ENCODE results near the gene FBXW11. TPM values are rescaled to one million over a fixed set of nuclear protein-coding genes. Genes with fewer than 3 reads are reported as not detected.

Gene FBXW11
- total RNA-seq, 1 experiment from 2014 or later: 52.2 TPM

DNA sequence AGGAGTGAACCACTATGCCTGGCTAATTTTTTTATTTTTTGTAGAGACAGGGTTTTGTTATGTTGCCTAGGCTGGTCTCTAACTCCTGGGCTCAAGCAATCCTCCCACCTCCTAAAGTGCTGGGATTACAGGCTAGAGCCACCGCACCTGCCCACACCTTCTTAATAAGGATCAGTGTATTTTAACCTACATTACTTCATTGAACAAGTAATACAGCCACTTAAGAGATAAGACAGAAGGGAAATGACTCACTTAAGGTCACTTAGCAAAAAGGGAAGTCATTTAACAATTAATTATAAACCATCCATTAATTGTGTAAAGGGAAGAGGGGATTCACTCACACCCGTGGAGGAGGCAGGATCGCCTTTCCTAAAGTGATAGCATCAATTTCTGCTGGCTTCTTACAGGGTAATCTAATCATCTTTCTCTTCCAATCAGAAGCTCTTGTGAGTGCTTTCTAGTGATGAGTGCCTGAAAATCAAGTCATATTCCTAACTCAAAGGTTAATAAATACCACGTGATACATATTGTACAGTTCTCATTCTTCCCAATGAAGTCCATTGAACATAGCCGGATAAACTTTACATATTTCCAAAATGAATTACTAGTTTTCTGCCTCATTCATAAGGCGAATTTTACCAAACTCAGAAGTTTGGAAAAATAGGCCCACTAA is 3.5 kb downstream of the FBXW11 start:
- no peak for DNase-seq (ENCODE audit: low spot score)
- H3K9me3 Mint-ChIP-seq: no peaks in the 10 kb centered on the region
- no peak for ATAC-seq
- no peak for TF ChIP-seq FOXK1 (CRISPR knock-in tag; IDR thresholded peaks at IDR 0.05)
- no peak overlapping the region for H3K27ac Mint-ChIP-seq
- H3K36me3 Mint-ChIP-seq: no peaks in the 10 kb centered on the region
- CTCF ChIA-PET: no interaction called here
- peaks cover 75% of the 10 kb centered on the region for H3K4me1 Mint-ChIP-seq
- no peak overlapping the region for H3K4me3 Mint-ChIP-seq
- no peaks in the 10 kb centered on the region; the same call in 1 of the 2 replicates for H3K27me3 Mint-ChIP-seq (ENCODE audit: low read depth)
- POLR2A ChIA-PET: no interaction called here

DNA sequence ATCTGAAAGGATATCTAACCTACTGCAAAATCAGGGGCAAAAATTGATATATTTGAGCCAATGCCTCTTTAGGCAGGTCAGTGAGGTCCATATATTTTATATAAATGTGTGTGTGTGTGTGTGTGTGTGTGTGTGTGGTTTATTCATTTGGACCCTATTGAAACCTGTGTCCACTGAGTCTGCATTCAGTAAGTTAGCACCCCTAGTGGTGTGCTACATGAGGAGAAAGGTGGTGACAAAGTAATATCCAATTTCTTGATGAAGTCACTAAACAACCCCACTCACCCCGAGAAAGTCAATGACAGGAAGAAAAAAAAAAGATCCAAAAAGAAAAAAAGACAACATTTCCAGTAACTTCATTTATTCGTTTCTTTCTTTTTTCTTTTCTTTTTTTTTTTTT is 4.1 kb downstream of the FBXW11 start:
- no peak for DNase-seq (ENCODE audit: low spot score)
- TF ChIP-seq NR3C1 (CRISPR knock-in tag; conservative IDR thresholded peaks at IDR 0.05; ENCODE audit: low read depth) (no peak), RORB (CRISPR knock-in tag; IDR thresholded peaks at IDR 0.05) (no peak), TEAD1 (CRISPR knock-in tag; IDR thresholded peaks at IDR 0.05) (no peak), MYBL2 (CRISPR knock-in tag; IDR thresholded peaks at IDR 0.05) (no peak), SMAD4 (CRISPR knock-in tag; IDR thresholded peaks at IDR 0.05) (no peak), CBFB (CRISPR knock-in tag; IDR thresholded peaks at IDR 0.05; ENCODE audit: low read depth) (no peak), ZNF232 (CRISPR knock-in tag; IDR thresholded peaks at IDR 0.05) (no peak), ZNF423 (CRISPR knock-in tag; IDR thresholded peaks at IDR 0.05) (no peak), RELA (CRISPR knock-in tag; IDR thresholded peaks at IDR 0.05; ENCODE audit: borderline replicate concordance) (no peak), ESRRA (CRISPR knock-in tag; IDR thresholded peaks at IDR 0.05; ENCODE audit: borderline replicate concordance) (no peak), FOXP1 (CRISPR knock-in tag; IDR thresholded peaks at IDR 0.05; ENCODE audit: borderline replicate concordance) (no peak), ZNF121 (CRISPR knock-in tag; IDR thresholded peaks at IDR 0.05) (no peak), TCF7 (CRISPR knock-in tag; IDR thresholded peaks at IDR 0.05; ENCODE audit: low read depth) (no peak), CREB1 (CRISPR knock-in tag; IDR thresholded peaks at IDR 0.05) (no peak)
- TF ChIP-seq, protein P1, sequence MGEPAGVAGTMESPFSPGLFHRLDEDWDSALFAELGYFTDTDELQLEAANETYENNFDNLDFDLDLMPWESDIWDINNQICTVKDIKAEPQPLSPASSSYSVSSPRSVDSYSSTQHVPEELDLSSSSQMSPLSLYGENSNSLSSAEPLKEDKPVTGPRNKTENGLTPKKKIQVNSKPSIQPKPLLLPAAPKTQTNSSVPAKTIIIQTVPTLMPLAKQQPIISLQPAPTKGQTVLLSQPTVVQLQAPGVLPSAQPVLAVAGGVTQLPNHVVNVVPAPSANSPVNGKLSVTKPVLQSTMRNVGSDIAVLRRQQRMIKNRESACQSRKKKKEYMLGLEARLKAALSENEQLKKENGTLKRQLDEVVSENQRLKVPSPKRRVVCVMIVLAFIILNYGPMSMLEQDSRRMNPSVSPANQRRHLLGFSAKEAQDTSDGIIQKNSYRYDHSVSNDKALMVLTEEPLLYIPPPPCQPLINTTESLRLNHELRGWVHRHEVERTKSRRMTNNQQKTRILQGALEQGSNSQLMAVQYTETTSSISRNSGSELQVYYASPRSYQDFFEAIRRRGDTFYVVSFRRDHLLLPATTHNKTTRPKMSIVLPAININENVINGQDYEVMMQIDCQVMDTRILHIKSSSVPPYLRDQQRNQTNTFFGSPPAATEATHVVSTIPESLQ (CRISPR knock-in tag; IDR thresholded peaks at IDR 0.05): no peak
- TF ChIP-seq, protein P2, sequence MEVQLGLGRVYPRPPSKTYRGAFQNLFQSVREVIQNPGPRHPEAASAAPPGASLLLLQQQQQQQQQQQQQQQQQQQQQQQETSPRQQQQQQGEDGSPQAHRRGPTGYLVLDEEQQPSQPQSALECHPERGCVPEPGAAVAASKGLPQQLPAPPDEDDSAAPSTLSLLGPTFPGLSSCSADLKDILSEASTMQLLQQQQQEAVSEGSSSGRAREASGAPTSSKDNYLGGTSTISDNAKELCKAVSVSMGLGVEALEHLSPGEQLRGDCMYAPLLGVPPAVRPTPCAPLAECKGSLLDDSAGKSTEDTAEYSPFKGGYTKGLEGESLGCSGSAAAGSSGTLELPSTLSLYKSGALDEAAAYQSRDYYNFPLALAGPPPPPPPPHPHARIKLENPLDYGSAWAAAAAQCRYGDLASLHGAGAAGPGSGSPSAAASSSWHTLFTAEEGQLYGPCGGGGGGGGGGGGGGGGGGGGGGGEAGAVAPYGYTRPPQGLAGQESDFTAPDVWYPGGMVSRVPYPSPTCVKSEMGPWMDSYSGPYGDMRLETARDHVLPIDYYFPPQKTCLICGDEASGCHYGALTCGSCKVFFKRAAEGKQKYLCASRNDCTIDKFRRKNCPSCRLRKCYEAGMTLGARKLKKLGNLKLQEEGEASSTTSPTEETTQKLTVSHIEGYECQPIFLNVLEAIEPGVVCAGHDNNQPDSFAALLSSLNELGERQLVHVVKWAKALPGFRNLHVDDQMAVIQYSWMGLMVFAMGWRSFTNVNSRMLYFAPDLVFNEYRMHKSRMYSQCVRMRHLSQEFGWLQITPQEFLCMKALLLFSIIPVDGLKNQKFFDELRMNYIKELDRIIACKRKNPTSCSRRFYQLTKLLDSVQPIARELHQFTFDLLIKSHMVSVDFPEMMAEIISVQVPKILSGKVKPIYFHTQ (CRISPR knock-in tag; IDR thresholded peaks at IDR 0.05): no peak
- TF ChIP-seq, protein P3, sequence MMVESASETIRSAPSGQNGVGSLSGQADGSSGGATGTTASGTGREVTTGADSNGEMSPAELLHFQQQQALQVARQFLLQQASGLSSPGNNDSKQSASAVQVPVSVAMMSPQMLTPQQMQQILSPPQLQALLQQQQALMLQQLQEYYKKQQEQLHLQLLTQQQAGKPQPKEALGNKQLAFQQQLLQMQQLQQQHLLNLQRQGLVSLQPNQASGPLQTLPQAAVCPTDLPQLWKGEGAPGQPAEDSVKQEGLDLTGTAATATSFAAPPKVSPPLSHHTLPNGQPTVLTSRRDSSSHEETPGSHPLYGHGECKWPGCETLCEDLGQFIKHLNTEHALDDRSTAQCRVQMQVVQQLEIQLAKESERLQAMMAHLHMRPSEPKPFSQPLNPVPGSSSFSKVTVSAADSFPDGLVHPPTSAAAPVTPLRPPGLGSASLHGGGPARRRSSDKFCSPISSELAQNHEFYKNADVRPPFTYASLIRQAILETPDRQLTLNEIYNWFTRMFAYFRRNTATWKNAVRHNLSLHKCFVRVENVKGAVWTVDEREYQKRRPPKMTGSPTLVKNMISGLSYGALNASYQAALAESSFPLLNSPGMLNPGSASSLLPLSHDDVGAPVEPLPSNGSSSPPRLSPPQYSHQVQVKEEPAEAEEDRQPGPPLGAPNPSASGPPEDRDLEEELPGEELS (CRISPR knock-in tag; IDR thresholded peaks at IDR 0.05): no peak
- TF ChIP-seq, protein P4, sequence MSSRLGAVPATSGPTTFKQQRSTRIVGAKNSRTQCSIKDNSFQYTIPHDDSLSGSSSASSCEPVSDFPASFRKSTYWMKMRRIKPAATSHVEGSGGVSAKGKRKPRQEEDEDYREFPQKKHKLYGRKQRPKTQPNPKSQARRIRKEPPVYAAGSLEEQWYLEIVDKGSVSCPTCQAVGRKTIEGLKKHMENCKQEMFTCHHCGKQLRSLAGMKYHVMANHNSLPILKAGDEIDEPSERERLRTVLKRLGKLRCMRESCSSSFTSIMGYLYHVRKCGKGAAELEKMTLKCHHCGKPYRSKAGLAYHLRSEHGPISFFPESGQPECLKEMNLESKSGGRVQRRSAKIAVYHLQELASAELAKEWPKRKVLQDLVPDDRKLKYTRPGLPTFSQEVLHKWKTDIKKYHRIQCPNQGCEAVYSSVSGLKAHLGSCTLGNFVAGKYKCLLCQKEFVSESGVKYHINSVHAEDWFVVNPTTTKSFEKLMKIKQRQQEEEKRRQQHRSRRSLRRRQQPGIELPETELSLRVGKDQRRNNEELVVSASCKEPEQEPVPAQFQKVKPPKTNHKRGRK (CRISPR knock-in tag; IDR thresholded peaks at IDR 0.05; ENCODE audit: borderline replicate concordance): no peak
- TF ChIP-seq, protein P5, sequence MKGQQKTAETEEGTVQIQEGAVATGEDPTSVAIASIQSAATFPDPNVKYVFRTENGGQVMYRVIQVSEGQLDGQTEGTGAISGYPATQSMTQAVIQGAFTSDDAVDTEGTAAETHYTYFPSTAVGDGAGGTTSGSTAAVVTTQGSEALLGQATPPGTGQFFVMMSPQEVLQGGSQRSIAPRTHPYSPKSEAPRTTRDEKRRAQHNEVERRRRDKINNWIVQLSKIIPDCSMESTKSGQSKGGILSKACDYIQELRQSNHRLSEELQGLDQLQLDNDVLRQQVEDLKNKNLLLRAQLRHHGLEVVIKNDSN (CRISPR knock-in tag; IDR thresholded peaks at IDR 0.05): no peak
- TF ChIP-seq, protein P6, sequence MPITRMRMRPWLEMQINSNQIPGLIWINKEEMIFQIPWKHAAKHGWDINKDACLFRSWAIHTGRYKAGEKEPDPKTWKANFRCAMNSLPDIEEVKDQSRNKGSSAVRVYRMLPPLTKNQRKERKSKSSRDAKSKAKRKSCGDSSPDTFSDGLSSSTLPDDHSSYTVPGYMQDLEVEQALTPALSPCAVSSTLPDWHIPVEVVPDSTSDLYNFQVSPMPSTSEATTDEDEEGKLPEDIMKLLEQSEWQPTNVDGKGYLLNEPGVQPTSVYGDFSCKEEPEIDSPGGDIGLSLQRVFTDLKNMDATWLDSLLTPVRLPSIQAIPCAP (CRISPR knock-in tag; IDR thresholded peaks at IDR 0.05): no peak
- ChIA-PET POLR2A (no interaction called here), CTCF (no interaction called here)
- no peak overlapping the region for H3K27ac Mint-ChIP-seq
- H3K4me1 Mint-ChIP-seq: peaks cover 75% of the 10 kb centered on the region
- no peak for ATAC-seq
- no peak overlapping the region for H3K4me3 Mint-ChIP-seq
- no peaks in the 10 kb centered on the region for H3K36me3 Mint-ChIP-seq
- H3K27me3 Mint-ChIP-seq (ENCODE audit: low read depth): no peaks in the 10 kb centered on the region; the same call in 1 of the 2 replicates
- no peaks in the 10 kb centered on the region for H3K9me3 Mint-ChIP-seq
